HG03432 (cell line): Measurements from ENCODE around the gene BHLHA9.
"Not testable (repeated sequence)": the region's sequence is repeated elsewhere in the genome, so short reads cannot be mapped to it uniquely, and the experiment has no call there.

Experiments used
- ATAC-seq: cut with Tn5 transposase; IDR thresholded peaks from one replicate; pipeline ENCODE4 v1.9.1; 2021; ENCODE audit warnings: mild to moderate bottlenecking, moderate library complexity; ENCODE audit not compliant: unreplicated experiment

The BHLHA9 gene

DNA sequence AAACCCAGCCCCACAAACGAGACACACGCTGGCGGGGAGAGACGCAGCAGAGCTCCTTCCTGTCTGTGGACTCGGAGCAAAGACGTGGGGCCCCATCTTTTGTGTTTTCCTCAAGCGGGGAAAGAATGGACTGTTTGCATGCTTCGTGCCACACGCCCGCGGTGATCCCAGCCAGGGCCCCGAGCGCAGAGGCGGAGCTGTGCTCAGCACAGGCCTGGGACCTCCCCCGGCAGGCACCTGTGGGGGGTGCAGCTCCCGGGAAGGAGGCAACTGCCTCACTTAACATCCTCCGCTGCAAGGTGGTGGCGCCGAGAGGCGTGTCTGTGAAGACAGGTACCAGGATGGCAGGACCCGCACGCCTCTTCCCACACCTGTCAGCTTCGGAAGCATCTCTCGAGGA lies 28.4 kb downstream of the BHLHA9 start:
- ATAC-seq: no peak

- ATAC-seq: no peak
These were observed 29.5 kb downstream of the BHLHA9 start for GRCh38 chr17:1299552-1300370.

- ATAC-seq: no peak
These were observed 30.2 kb downstream of the BHLHA9 start for GRCh38 chr17:1300371-1300905.

DNA sequence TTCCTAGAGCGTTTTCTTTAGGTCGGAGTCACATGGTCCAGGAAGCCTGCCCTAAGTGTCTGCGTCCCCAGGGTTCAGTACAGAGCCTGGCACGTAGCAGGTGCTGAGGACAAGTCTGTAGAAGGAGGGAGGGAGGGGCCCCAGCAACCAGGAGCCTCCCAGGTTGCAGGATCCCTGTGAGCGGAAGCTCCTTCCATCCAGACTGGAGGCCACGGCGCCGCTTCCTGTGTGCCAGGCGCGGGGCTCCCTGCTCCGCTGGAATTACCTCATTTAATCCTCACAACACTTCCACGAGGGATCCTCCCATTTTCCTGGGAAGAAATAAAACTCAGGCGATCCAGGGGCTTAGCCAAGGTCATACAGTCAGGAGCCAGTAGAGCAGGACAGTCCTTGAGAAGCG lies 31.3 kb downstream of the BHLHA9 start:
- no peak for ATAC-seq

GRCh38 chr17:1302761-1303160 lies 32.5 kb downstream of the BHLHA9 start:
- ATAC-seq: no peak

- ATAC-seq: no peak
These were observed 34.3 kb downstream of the BHLHA9 start for GRCh38 chr17:1304522-1304921.

- ATAC-seq: no peak
These were observed 34.8 kb downstream of the BHLHA9 start for GRCh38 chr17:1304962-1305563.

DNA sequence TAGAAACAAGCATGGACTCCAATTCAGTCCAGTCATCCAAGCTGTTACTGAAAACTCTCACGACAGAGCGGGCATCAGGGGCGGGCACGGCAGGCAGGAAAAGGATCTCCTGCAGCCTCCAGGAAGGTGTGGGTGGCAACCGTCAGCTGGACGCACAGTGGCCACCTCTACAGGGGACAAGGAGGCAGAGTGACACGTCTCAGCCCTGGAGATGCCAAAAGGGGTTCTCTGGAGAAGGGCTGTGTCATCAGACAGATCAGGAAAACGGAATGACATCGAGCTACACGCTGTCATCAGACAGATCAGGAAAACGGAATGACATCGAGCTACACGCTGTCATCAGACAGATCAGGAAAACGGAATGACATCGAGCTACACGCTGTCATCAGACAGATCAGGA lies 37.6 kb downstream of the BHLHA9 start:
- ATAC-seq: not testable (repeated sequence)

GRCh38 chr17:1312261-1312870 lies 42.1 kb downstream of the BHLHA9 start:
- ATAC-seq: no peak

- ATAC-seq: no peak
These were observed 43.2 kb downstream of the BHLHA9 start for GRCh38 chr17:1313270-1314005.

DNA sequence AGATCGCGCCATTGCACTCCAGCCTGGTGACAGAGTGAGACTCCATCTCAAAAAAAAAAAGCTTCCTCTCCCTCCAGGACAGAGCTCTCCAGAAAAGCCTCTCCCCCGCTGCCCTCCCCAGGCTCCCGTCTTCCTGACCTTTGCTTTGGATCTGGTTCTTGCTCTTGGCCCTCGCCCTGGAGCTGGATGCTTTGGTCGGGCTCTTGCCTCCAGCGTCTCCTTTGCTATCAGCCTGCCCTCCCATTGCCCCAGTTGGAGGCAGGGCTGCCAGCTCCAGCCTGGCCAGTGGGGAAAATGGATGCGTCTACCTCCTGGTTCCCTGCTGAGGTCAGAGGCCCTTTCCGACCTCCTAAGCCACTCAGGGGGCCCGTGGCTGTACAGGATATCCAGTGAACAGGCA lies 45.2 kb downstream of the BHLHA9 start:
- ATAC-seq: no peak

DNA sequence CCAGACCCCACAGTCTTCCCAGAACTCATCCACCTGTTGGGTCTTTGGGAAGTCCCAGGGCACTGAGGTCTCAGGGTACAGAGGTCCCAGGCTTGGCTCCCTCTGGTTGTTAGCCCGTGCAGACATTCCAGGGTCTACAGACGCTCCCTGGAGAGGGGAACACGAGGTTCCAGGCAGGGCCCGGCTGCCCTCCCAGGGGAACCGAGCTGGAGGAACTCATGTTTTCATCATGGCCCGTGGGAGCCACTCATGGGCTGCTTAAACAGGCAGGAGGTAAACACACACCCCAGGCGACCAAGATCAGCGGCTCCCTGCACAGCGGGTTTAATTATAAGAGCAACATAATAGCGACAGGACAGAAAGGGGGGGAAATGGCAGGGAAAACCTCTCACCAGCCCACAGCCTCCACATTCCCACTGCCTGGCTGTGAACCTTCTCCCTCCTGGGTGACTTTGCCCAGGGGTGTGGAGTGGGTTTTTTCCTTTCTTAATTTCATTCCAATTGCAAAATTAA lies 45.7 kb downstream of the BHLHA9 start:
- no peak for ATAC-seq
